Caco-2 (cell line): ENCODE results near the gene MRPS10. TPM values are rescaled to one million over a fixed set of nuclear protein-coding genes. Genes with fewer than 3 reads are reported as not detected.

Experiments used
- BruUV-seq: library from RNA; stranded (reverse); fragments of 400-500 nt; replicated peaks from 2 replicates; lab custom pipeline; 2021; lab: Mats Ljungman, UMichigan
- CTCF ChIA-PET: fragments of 300-600 bp; sonication (Branson Sonifier 250); formaldehyde crosslinking; loops from one replicate; lab custom pipeline; 2022; ENCODE audit warnings: antibody characterized with exemption; lab: Charles Lee
- POLR2A ChIA-PET: fragments of 300-600 bp; sonication (Branson Sonifier 250); formaldehyde crosslinking; loops from one replicate; lab custom pipeline; 2022; ENCODE audit warnings: antibody characterized with exemption; lab: Charles Lee
- DNase-seq, 2 experiments: peaks; one replicate each; pipeline versions ENCODE4 v3.0.0 to v3.0.0-alpha.2; 2020 to 2022
- H3K27me3 ChIP-seq: replicated peaks from 2 replicates; pipeline ENCODE4 v1.6.0; 2011; ENCODE audit warnings: low read length; ENCODE audit not compliant: control insufficient read depth, insufficient read depth
- H3K36me3 ChIP-seq: 2 replicates; pipeline ENCODE4 v1.5.1; 2011; ENCODE audit warnings: low read length; ENCODE audit not compliant: control insufficient read depth, insufficient read depth
- H3K4me1 ChIP-seq: fragments of 250-450 bp; sonication (Bioruptor Pico); 2 replicates; pipeline ENCODE4 v1.5.1; 2020; ENCODE audit warnings: mild to moderate bottlenecking
- H3K4me3 ChIP-seq: 2 replicates; pipeline ENCODE4 v1.5.1; 2011; ENCODE audit warnings: low read depth, mild to moderate bottlenecking, control low read depth, low read length
- H3K9me3 ChIP-seq: fragments of 250-450 bp; sonication (Bioruptor Pico); 2 replicates; pipeline ENCODE4 v1.5.1; 2020; ENCODE audit warnings: mild to moderate bottlenecking, moderate library complexity
- H3K27ac Mint-ChIP-seq: one replicate; pipeline ENCODE4 v1.8.0; 2022; ENCODE audit warnings: mixed read lengths; ENCODE audit not compliant: unreplicated experiment
- H3K27me3 Mint-ChIP-seq: one replicate; pipeline ENCODE4 v1.8.0; 2022; ENCODE audit warnings: mixed read lengths; ENCODE audit not compliant: insufficient read depth, unreplicated experiment
- H3K36me3 Mint-ChIP-seq: one replicate; pipeline ENCODE4 v1.8.0; 2022; ENCODE audit warnings: mild to moderate bottlenecking, mixed read lengths; ENCODE audit not compliant: insufficient read depth, unreplicated experiment
- H3K4me1 Mint-ChIP-seq: one replicate; pipeline ENCODE4 v1.8.0; 2022; ENCODE audit warnings: low read depth, mixed read lengths; ENCODE audit not compliant: unreplicated experiment
- H3K4me3 Mint-ChIP-seq: one replicate; pipeline ENCODE4 v1.8.0; 2022; ENCODE audit warnings: mild to moderate bottlenecking, moderate library complexity, mixed read lengths; ENCODE audit not compliant: unreplicated experiment
- H3K9me3 Mint-ChIP-seq: one replicate; pipeline ENCODE4 v1.8.0; 2022; ENCODE audit warnings: mixed read lengths; ENCODE audit not compliant: unreplicated experiment
- CTCF ChIP-seq, 2 experiments: fragments of 200-600 bp in 1 of 2; IDR thresholded peaks; 1 replicate in 1 of 2; 2 replicates in 1 of 2; pipeline versions ENCODE4 v1.5.1 to v1.8.0; 2011 to 2022; ENCODE audit warnings: antibody characterized with exemption in 1 of 2, control low read depth in 1 of 2, inconsistent platforms in 1 of 2, low read depth in 1 of 2, low read length in 1 of 2, mild to moderate bottlenecking in 1 of 2, moderate library complexity in 1 of 2; ENCODE audit not compliant: insufficient read depth in 1 of 2, severe bottlenecking in 1 of 2, unreplicated experiment in 1 of 2
- intact Hi-C: fragments of 100-400 bp; cut with micrococcal nuclease; formaldehyde crosslinking; loops from one replicate; pipeline ENCODE4 v1.10.0; 2022; ENCODE audit not compliant: unreplicated experiment
- total RNA-seq: library from RNA; stranded (reverse); gene quantifications from 2 replicates; pipeline ENCODE4 v1.2.3, GENCODE V29; 2022

MRPS10 gene
- total RNA-seq, 1 experiment from 2014 or later: 38.6 TPM

GRCh38 chr6:42188406-42188805, 29.3 kb downstream of the MRPS10 start:
- H3K27ac Mint-ChIP-seq: no peak overlapping the region
- no peak for DNase-seq
- H3K4me3 ChIP-seq: no peak overlapping the region
- no peaks in the 10 kb centered on the region for H3K9me3 Mint-ChIP-seq
- H3K27me3 Mint-ChIP-seq: no peaks in the 10 kb centered on the region
- no peak for TF ChIP-seq CTCF (IDR thresholded peaks at IDR 0.05; ENCODE audit: insufficient read depth in 1 of 2, low read depth in 1 of 2, low read length in 1 of 2, severe bottlenecking in 1 of 2, unreplicated experiment in 1 of 2)
- BruUV-seq: no TSS peak
- H3K9me3 ChIP-seq: no peaks in the 10 kb centered on the region
- no peaks in the 10 kb centered on the region for H3K36me3 ChIP-seq
- CTCF ChIA-PET: interaction anchor here (0.6 to 0.7 kb wide), 2 partner anchors 26 to 446 kb away, joined by 3 read pairs; no protein-coding TSS in a partner anchor
- no peaks in the 10 kb centered on the region for H3K4me1 ChIP-seq
- no peaks in the 10 kb centered on the region for H3K27me3 ChIP-seq
- intact Hi-C loops: no loop called here
- no peaks in the 10 kb centered on the region for H3K36me3 Mint-ChIP-seq
- no peak overlapping the region for H3K4me3 Mint-ChIP-seq
- POLR2A ChIA-PET: interaction anchor here (0.6 kb wide), 1 partner anchor 142 kb away, joined by 3 read pairs; no protein-coding TSS in a partner anchor
- H3K4me1 Mint-ChIP-seq: no peaks in the 10 kb centered on the region

DNA sequence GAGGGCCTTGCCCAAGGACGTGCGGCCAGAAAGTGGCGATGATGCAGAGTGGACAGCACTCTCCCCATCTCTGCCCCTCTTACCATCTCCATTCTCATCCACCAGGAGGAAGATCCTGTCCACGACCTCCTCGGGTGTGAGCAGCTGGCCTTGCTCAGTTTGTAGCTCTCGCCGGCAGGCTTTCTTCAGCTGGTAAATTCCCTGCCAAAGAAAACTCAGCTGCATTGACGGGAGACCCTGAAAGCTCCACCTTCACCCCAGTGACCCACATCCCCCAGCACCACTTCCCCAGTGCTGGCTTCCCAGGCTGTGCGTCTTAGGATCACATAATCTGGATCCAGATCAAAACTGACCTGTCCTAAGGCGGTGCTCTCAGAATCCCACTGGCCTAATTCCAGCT, 32.1 kb downstream of the MRPS10 start:
- DNase-seq: no peak
- Mint-ChIP-seq H3K4me1 (no peaks in the 10 kb centered on the region), H3K4me3 (no peak overlapping the region), H3K36me3 (no peaks in the 10 kb centered on the region), H3K9me3 (no peaks in the 10 kb centered on the region), H3K27me3 (no peaks in the 10 kb centered on the region), H3K27ac (no peak overlapping the region)
- H3K9me3 ChIP-seq: no peaks in the 10 kb centered on the region
- POLR2A ChIA-PET: no interaction called here
- CTCF ChIA-PET: no interaction called here
- H3K4me1 ChIP-seq: no peaks in the 10 kb centered on the region
- TF ChIP-seq CTCF (IDR thresholded peaks at IDR 0.05; ENCODE audit: insufficient read depth in 1 of 2, low read depth in 1 of 2, low read length in 1 of 2, severe bottlenecking in 1 of 2, unreplicated experiment in 1 of 2): no peak
- H3K36me3 ChIP-seq: no peaks in the 10 kb centered on the region
- BruUV-seq: no TSS peak
- no peaks in the 10 kb centered on the region for H3K27me3 ChIP-seq
- intact Hi-C loops: no loop called here
- no peak overlapping the region for H3K4me3 ChIP-seq

GRCh38 chr6:42184475-42184874, 33.2 kb downstream of the MRPS10 start:
- Histone ChIP-seq H3K36me3 (no peaks in the 10 kb centered on the region), H3K27me3 (no peaks in the 10 kb centered on the region), H3K4me3 (no peak overlapping the region), H3K4me1 (no peaks in the 10 kb centered on the region), H3K9me3 (no peaks in the 10 kb centered on the region)
- intact Hi-C loops: no loop called here
- POLR2A ChIA-PET: no interaction called here
- H3K27ac Mint-ChIP-seq: no peak overlapping the region
- CTCF ChIA-PET: no interaction called here
- H3K27me3 Mint-ChIP-seq: no peaks in the 10 kb centered on the region
- BruUV-seq: no TSS peak
- TF ChIP-seq CTCF (IDR thresholded peaks at IDR 0.05; ENCODE audit: insufficient read depth in 1 of 2, low read depth in 1 of 2, low read length in 1 of 2, severe bottlenecking in 1 of 2, unreplicated experiment in 1 of 2): no peak
- H3K4me3 Mint-ChIP-seq: no peak overlapping the region
- no peaks in the 10 kb centered on the region for H3K9me3 Mint-ChIP-seq
- no peak for DNase-seq
- no peaks in the 10 kb centered on the region for H3K36me3 Mint-ChIP-seq
- peaks cover 7% of the 10 kb centered on the region for H3K4me1 Mint-ChIP-seq
